K562 (cell line): ENCODE data around the gene EFEMP2. TPM values are rescaled to one million over a fixed set of nuclear protein-coding genes. Genes with fewer than 3 reads are reported as not detected.

Source experiments
- E2F8 ChIP-seq: fragments of 450-650 bp; IDR thresholded peaks from 2 replicates; pipeline ENCODE4 v1.7.1; 2018; ENCODE audit warnings: mild to moderate bottlenecking, low read depth; ENCODE audit not compliant: partially characterized antibody
- ELF1 ChIP-seq: fragments of 200-800 bp; sonication (Bioruptor generic); IDR thresholded peaks from 2 replicates; pipeline ENCODE4 v1.6.1; 2016; ENCODE audit warnings: missing genetic modification characterization, missing compliant biosample characterization
- GABPB2 ChIP-seq: fragments of 250-450 bp; sonication (Bioruptor Pico); conservative IDR thresholded peaks from 2 replicates; pipeline ENCODE4 v1.5.1; 2021; ENCODE audit warnings: mild to moderate bottlenecking
- GTF2E2 ChIP-seq: fragments of 200-800 bp; sonication (Bioruptor generic); IDR thresholded peaks from 2 replicates; pipeline ENCODE4 v1.6.1; 2016; ENCODE audit warnings: missing genetic modification characterization, missing compliant biosample characterization
- HBP1 ChIP-seq: fragments of 450-650 bp; formaldehyde crosslinking; IDR thresholded peaks from 2 replicates; pipeline ENCODE4 v1.4.0; 2022; ENCODE audit warnings: missing genetic modification characterization
- LCOR ChIP-seq: sonication (generic); formaldehyde crosslinking; IDR thresholded peaks from 2 replicates; pipeline ENCODE4 v1.8.0; 2022; ENCODE audit warnings: mild to moderate bottlenecking, missing genetic modification reagents
- PYGO2 ChIP-seq: fragments of 450-650 bp; IDR thresholded peaks from 2 replicates; pipeline ENCODE4 v1.6.1; 2016; ENCODE audit warnings: mild to moderate bottlenecking, missing genetic modification characterization, moderate library complexity, missing compliant biosample characterization
- RAD21 ChIP-seq, 2 experiments: fragments of 250-450 bp in 1 of 2; fragments of 450-650 bp in 1 of 2; sonication (Bioruptor Pico) in 1 of 2; formaldehyde crosslinking in 1 of 2; IDR thresholded peaks in 1 of 2; conservative IDR thresholded peaks in 1 of 2; 2 replicates each; pipeline versions ENCODE4 v1.4.0 to v1.8.0; 2020 to 2022; ENCODE audit warnings: mild to moderate bottlenecking in 2 of 2, moderate library complexity in 1 of 2
- ZFX ChIP-seq: sonication (generic); formaldehyde crosslinking; IDR thresholded peaks from 2 replicates; pipeline ENCODE4 v1.8.0; 2022; ENCODE audit warnings: mild to moderate bottlenecking, missing genetic modification reagents, moderate library complexity
- ZNF174 ChIP-seq: fragments of 250-450 bp; sonication (Bioruptor Pico); IDR thresholded peaks from 2 replicates; pipeline ENCODE4 v1.4.0; 2020; ENCODE audit warnings: mild to moderate bottlenecking
- ZNF184 ChIP-seq: sonication (generic); formaldehyde crosslinking; IDR thresholded peaks from 2 replicates; pipeline ENCODE4 v1.5.0; 2020; ENCODE audit warnings: missing genetic modification reagents
- ZNF280A ChIP-seq: fragments of 450-650 bp; IDR thresholded peaks from 2 replicates; pipeline ENCODE4 v1.6.1; 2018; ENCODE audit warnings: mild to moderate bottlenecking, low read depth; ENCODE audit not compliant: partially characterized antibody
- ZNF347 ChIP-seq: fragments of 450-650 bp; formaldehyde crosslinking; IDR thresholded peaks from 2 replicates; pipeline ENCODE4 v1.4.0; 2020; ENCODE audit warnings: low read depth, mild to moderate bottlenecking, moderate library complexity
- ZNF518B ChIP-seq: fragments of 250-450 bp; sonication (Bioruptor Pico); IDR thresholded peaks from 2 replicates; pipeline ENCODE4 v1.5.0; 2021; ENCODE audit warnings: mild to moderate bottlenecking, moderate library complexity
- ZNF655 ChIP-seq: fragments of 250-450 bp; sonication (Bioruptor Pico); IDR thresholded peaks from 2 replicates; pipeline ENCODE4 v1.5.0; 2021
- ZNF780A ChIP-seq: fragments of 250-450 bp; sonication (Bioruptor Pico); IDR thresholded peaks from 2 replicates; pipeline ENCODE4 v1.5.0; 2021; ENCODE audit warnings: mild to moderate bottlenecking
- polyA plus RNA-seq, 8 experiments: library from polyadenylated mRNA; depleted of rRNA in 4 of 8; stranded (reverse) in 5 of 8; unstranded in 3 of 8; fragments of >200 nt; fragmentation: Nextera tagmentation in 2 of 8; fragmentation: Illumina TruSeq in 1 of 8; extraction: Ambion mirVana in 2 of 8; extraction: Trizol in 1 of 8; gene quantifications; 2 replicates each; pipeline versions ENCODE4 v1.2.1 to v1.2.3, GENCODE V29; 2011 to 2014; ENCODE audit warnings: inconsistent platforms in 1 of 8, missing spikeins in 1 of 8
- total RNA-seq, 7 experiments: library from RNA; depleted of rRNA in 6 of 7; stranded (reverse); fragments of >200 nt in 6 of 7; fragmentation: Illumina TruSeq in 2 of 7; extraction: Trizol in 2 of 7; gene quantifications; 2 replicates each; pipeline versions ENCODE4 v1.2.1 to v1.2.3, GENCODE V29; 2011 to 2021; ENCODE audit warnings: low replicate concordance in 1 of 7

Gene EFEMP2
- total and polyA plus RNA-seq, 9 of the 15 experiments (the other 6 are each of a cell fraction or from before 2014, with no cell fraction given): 0.07 to 2.9 (median 0.69) TPM; not detected in 1

GRCh38 chr11:65857853-65858680 lies 14.5 kb downstream of the EFEMP2 start, which contains the start of gene CFL1 (continued):
- TF ChIP-seq ZFX (CRISPR knock-in tag) (peak; percentile 48; the same call in 1 of the 2 replicates), ELF1 (tag) (peak; percentile 73), PYGO2 (tag) (no peak), ZNF780A (CRISPR knock-in tag) (no peak), E2F8 (peak; percentile 78), ZNF655 (CRISPR knock-in tag) (no peak), ZNF347 (CRISPR knock-in tag) (no peak), LCOR (CRISPR knock-in tag) (no peak; the same call in none of the 2 replicates), GABPB2 (CRISPR knock-in tag) (no peak), ZNF518B (CRISPR knock-in tag) (no peak), ZNF184 (CRISPR knock-in tag) (no peak), RAD21 (CRISPR knock-in tag; conservative IDR thresholded peaks at IDR 0.05 in 1 of 2, IDR thresholded peaks at IDR 0.05 in 1 of 2) (no peak), ZNF174 (CRISPR knock-in tag) (no peak), GTF2E2 (tag) (peak; percentile 75; the same call in 1 of the 2 replicates), HBP1 (CRISPR knock-in tag) (peak; percentile 90; the same call in 1 of the 2 replicates), ZNF280A (no peak)
